CD14-positive monocyte (primary cell): ENCODE results near the gene UBR2. TPM values are rescaled to one million over a fixed set of nuclear protein-coding genes. Genes with fewer than 3 reads are reported as not detected.
A peak's percentile ranks its signal among the peaks of the same experiment; 100 is the strongest.

Source experiments
- DNase-seq, 3 donors: peaks; one replicate each; pipeline ENCODE4 v3.0.0-alpha.2; 2011 to 2022
- H2AFZ ChIP-seq: 2 replicates; pipeline ENCODE4 v1.6.0; 2012; ENCODE audit warnings: mild to moderate bottlenecking, low read depth, low read length, inconsistent platforms; ENCODE audit not compliant: insufficient read depth, poor library complexity, severe bottlenecking
- H3K27ac ChIP-seq, 2 donors: 1 replicate in 1 of 2; 2 replicates in 1 of 2; pipeline ENCODE4 v1.5.1; 2012 to 2013; ENCODE audit warnings: low read length in 2 of 2, control low read depth in 1 of 2, inconsistent platforms in 1 of 2, low read depth in 1 of 2, mild to moderate bottlenecking in 1 of 2
- H3K27me3 ChIP-seq, 2 donors: one replicate each; pipeline versions ENCODE4 v1.6.0 to v1.6.1; 2011 to 2013; ENCODE audit warnings: low read length in 2 of 2; ENCODE audit not compliant: control insufficient read depth in 2 of 2, insufficient read depth in 2 of 2
- H3K36me3 ChIP-seq, 2 donors: replicated peaks in 1 of 2; 1 replicate in 1 of 2; 2 replicates in 1 of 2; pipeline versions ENCODE4 v1.5.1 to v1.6.1; 2012 to 2013; ENCODE audit warnings: low read length in 2 of 2, control low read depth in 1 of 2, inconsistent platforms in 1 of 2, mild to moderate bottlenecking in 1 of 2; ENCODE audit not compliant: insufficient read depth in 2 of 2, control insufficient read depth in 1 of 2
- H3K4me1 ChIP-seq, 2 donors: 1 replicate in 1 of 2; 2 replicates in 1 of 2; pipeline versions ENCODE4 v1.5.1 to v1.6.1; 2012 to 2013; ENCODE audit warnings: low read length in 2 of 2, control low read depth in 1 of 2, inconsistent platforms in 1 of 2, mild to moderate bottlenecking in 1 of 2, moderate library complexity in 1 of 2; ENCODE audit not compliant: insufficient read depth in 2 of 2, control insufficient read depth in 1 of 2
- H3K4me2 ChIP-seq: replicated peaks from 2 replicates; pipeline ENCODE3; 2012; ENCODE audit warnings: low read length, moderate library complexity, mild to moderate bottlenecking; ENCODE audit not compliant: poor library complexity, severe bottlenecking; ENCODE audit errors: extremely low read depth
- H3K4me3 ChIP-seq, 3 experiments: fragments of 200-600 bp in 1 of 3; sonication (generic) in 1 of 3; replicated peaks in 1 of 3; 1 replicate in 2 of 3; 2 replicates in 1 of 3; pipeline ENCODE4 v1.5.1; 2011 to 2013; ENCODE audit warnings: low read length in 3 of 3, mild to moderate bottlenecking in 3 of 3, control low read depth in 2 of 3, low read depth in 2 of 3, inconsistent platforms in 1 of 3, moderate library complexity in 1 of 3
- H3K79me2 ChIP-seq: 2 replicates; pipeline ENCODE4 v1.6.0; 2012; ENCODE audit warnings: mild to moderate bottlenecking, control low read depth, inconsistent platforms, low read length, moderate library complexity; ENCODE audit not compliant: insufficient read depth
- H3K9ac ChIP-seq: 2 replicates; pipeline ENCODE4 v1.6.0; 2017; ENCODE audit warnings: low read length, mild to moderate bottlenecking; ENCODE audit not compliant: insufficient read depth, poor library complexity, severe bottlenecking
- H3K9me3 ChIP-seq, 2 donors: replicated peaks in 1 of 2; 1 replicate in 1 of 2; 2 replicates in 1 of 2; pipeline versions ENCODE4 v1.5.1 to v1.6.1; 2012 to 2013; ENCODE audit warnings: low read length in 2 of 2, control low read depth in 1 of 2; ENCODE audit not compliant: control insufficient read depth in 1 of 2, insufficient read depth in 1 of 2
- H4K20me1 ChIP-seq: 2 replicates; pipeline ENCODE4 v1.6.0; 2012; ENCODE audit warnings: mild to moderate bottlenecking, low read length, control low read depth, moderate library complexity; ENCODE audit not compliant: insufficient read depth
- H3K27ac Mint-ChIP-seq, 7 donors: one replicate each; pipeline ENCODE4 v1.8.0; 2020; ENCODE audit warnings: mild to moderate bottlenecking in 7 of 7, mixed read lengths in 7 of 7, moderate library complexity in 6 of 7, inconsistent platforms in 2 of 7
- H3K27me3 Mint-ChIP-seq, 3 donors: one replicate each; pipeline ENCODE4 v1.8.0; 2021 to 2022; ENCODE audit warnings: low read depth in 3 of 3, mild to moderate bottlenecking in 3 of 3, mixed read lengths in 3 of 3, moderate library complexity in 3 of 3, inconsistent platforms in 1 of 3
- H3K36me3 Mint-ChIP-seq, 2 donors: one replicate each; pipeline ENCODE4 v1.8.0; 2020; ENCODE audit warnings: mixed read lengths in 2 of 2, inconsistent platforms in 1 of 2, mild to moderate bottlenecking in 1 of 2
- H3K4me1 Mint-ChIP-seq: one replicate; pipeline ENCODE4 v1.8.0; 2020; ENCODE audit warnings: mild to moderate bottlenecking, mixed read lengths
- H3K4me3 Mint-ChIP-seq, 2 donors: one replicate each; pipeline ENCODE4 v1.8.0; 2020; ENCODE audit warnings: mild to moderate bottlenecking in 2 of 2, mixed read lengths in 2 of 2, moderate library complexity in 1 of 2
- H3K9me3 Mint-ChIP-seq, 7 donors: one replicate each; pipeline ENCODE4 v1.8.0; 2020 to 2022; ENCODE audit warnings: mixed read lengths in 7 of 7, mild to moderate bottlenecking in 6 of 7, moderate library complexity in 6 of 7, inconsistent platforms in 2 of 7
- CTCF ChIP-seq: fragments of 200-600 bp; IDR thresholded peaks from one replicate; pipeline ENCODE4 v1.8.0; 2022; ENCODE audit warnings: antibody characterized with exemption, mild to moderate bottlenecking
- WGBS: methylation state at CpG from one replicate; pipeline ENCODE4 v1.1.5; 2013; ENCODE audit warnings: missing lambda C conversion rate; ENCODE audit not compliant: insufficient coverage; 5-methylcytosine and 5-hydroxymethylcytosine counted together
- intact Hi-C, 2 donors: fragments of 100-400 bp; cut with micrococcal nuclease; formaldehyde crosslinking; loops; one replicate each; pipeline versions ENCODE4 v1.15.0 to v1.15.1; 2023
- polyA plus RNA-seq, 3 donors: library from polyadenylated mRNA; depleted of rRNA in 1 of 3; unstranded in 2 of 3; stranded (reverse) in 1 of 3; fragments of 300-500 nt in 2 of 3; fragments of >200 nt in 1 of 3; fragmentation: Illumina TruSeq in 2 of 3; gene quantifications; 1 replicate in 2 of 3; 2 replicates in 1 of 3; pipeline ENCODE4 v1.2.3, GENCODE V29; 2012 to 2021

The UBR2 gene
- polyA plus RNA-seq, 3 donors, result 9.0 to 17.8 (median 12.8) TPM

- Mint-ChIP-seq H3K27me3 (peaks cover 0 to 4% (median 0%) of the 10 kb centered on the region in 3 donors), H3K4me3 (no peak overlapping the region), H3K4me1 (peaks cover 22% of the 10 kb centered on the region), H3K36me3 (no peaks in the 10 kb centered on the region), H3K9me3 (peaks cover 0 to 2% (median 0%) of the 10 kb centered on the region in 7 donors), H3K27ac (no peak overlapping the region)
- no peak overlapping the region for H3K4me2 ChIP-seq
- peaks cover 19 to 30% of the 10 kb centered on the region in 2 donors for H3K4me1 ChIP-seq
- no peaks in the 10 kb centered on the region for H3K9me3 ChIP-seq
- TF ChIP-seq CTCF, result no peak
- no CpG with 5 or more reads among the region's 1 CpG for WGBS
- H4K20me1 ChIP-seq, result no peaks in the 10 kb centered on the region
- no peaks in the 10 kb centered on the region for H3K27me3 ChIP-seq
- no peaks in the 10 kb centered on the region for H3K36me3 ChIP-seq
- intact Hi-C loops, result no loop called here
- DNase-seq, result no peak
- H3K9ac ChIP-seq, result no peak overlapping the region
- H3K79me2 ChIP-seq, result no peaks in the 10 kb centered on the region
- no peak overlapping the region for H2AFZ ChIP-seq
- H3K27ac ChIP-seq, result no peak overlapping the region
- no peak overlapping the region for H3K4me3 ChIP-seq
Measured at GRCh38 chr6:42539135-42539534, 24.7 kb upstream of the UBR2 start.

DNA sequence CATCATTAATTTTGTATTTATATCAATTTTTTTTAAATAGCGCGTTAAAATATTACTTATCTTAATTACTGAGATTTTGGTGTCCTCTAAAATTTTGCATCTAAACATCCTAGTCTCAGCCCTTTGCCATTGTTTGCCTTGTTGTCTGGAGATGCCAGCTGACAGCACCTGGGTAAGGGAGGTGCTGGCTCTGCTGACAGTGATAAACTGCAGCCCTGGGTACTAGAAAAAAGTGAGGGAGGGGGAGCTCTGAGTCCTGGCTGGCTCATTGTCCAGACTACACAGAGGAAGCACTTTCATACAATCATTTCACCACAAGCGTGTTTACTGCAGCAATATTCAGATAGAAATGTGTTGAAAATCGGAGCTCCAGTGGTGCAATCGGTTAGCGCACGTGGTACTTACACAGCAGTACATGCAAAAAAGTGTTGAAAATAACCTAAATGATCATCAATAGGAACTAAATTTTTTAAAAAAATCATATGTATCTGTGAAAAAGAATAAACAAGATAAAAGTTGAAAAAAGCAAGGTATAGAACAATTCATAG, 18.5 kb upstream of the UBR2 start:
- Histone ChIP-seq H3K9ac (no peak overlapping the region), H3K36me3 (no peaks in the 10 kb centered on the region), H4K20me1 (no peaks in the 10 kb centered on the region), H3K79me2 (no peaks in the 10 kb centered on the region), H3K9me3 (no peaks in the 10 kb centered on the region), H3K27ac (peak overlapping the region in 1 of 2 donors; percentile 55), H3K4me1 (peaks cover 23 to 33% of the 10 kb centered on the region in 2 donors), H3K27me3 (no peaks in the 10 kb centered on the region), H2AFZ (no peak overlapping the region), H3K4me2 (peak overlapping the region; percentile 23), H3K4me3 (no peak overlapping the region)
- Mint-ChIP-seq H3K9me3 (no peaks in the 10 kb centered on the region), H3K27ac (peak overlapping the region; percentile 64 to 91 (median 88)), H3K4me1 (peaks cover 35% of the 10 kb centered on the region), H3K27me3 (peaks cover 0 to 8% (median 1%) of the 10 kb centered on the region in 3 donors), H3K36me3 (no peaks in the 10 kb centered on the region), H3K4me3 (peak overlapping the region in 1 of 2 donors; percentile 70)
- WGBS, result no CpG with 5 or more reads among the region's 7 CpGs
- DNase-seq, result peak; percentile 87 to 90 (median 88)
- intact Hi-C loops, result loop anchor here (5.0 to 10.0 kb wide), 8 partner anchors 90 to 328 kb away; partner anchors contain the start of genes TRERF1 (in 2 of the 2) and MRPS10 (in 1 of the 2)
- no peak for TF ChIP-seq CTCF
